ENCODE measurements around the gene TMC8.

DNA sequence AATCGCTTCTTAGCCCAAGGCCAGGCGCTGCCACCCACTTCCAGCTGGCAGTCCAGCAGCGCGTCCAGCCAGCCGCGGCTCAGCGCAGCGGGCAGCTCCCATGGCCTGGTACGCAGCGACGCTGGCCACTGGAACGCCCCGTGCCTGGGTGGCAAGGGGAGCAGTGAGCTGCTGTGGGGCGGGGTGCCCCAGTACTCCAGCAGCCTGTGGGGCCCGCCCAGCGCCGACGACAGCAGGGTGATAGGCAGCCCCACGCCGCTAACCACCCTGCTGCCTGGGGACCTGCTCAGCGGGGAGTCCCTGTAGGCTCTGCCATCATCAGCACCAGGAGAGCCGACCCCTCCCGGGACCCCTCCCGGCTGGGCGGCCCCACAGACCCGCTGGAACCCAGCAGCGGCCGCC is 26.0 kb upstream of the TMC8 start:
- TF ChIP-seq GATA2 (IDR thresholded peaks at IDR 0.05; ENCODE audit: low read depth, low read length): no peak
- TF ChIP-seq GATA3 (IDR thresholded peaks at IDR 0.05; ENCODE audit: low read depth, low read length): no peak
